ENCODE results near the gene FKBP2. TPM values are rescaled to one million over a fixed set of nuclear protein-coding genes. Genes with fewer than 3 reads are reported as not detected.

The FKBP2 gene
- polyA plus RNA-seq, 1 donor = 72.7 TPM

GRCh38 chr11:64216879-64217278, 24.0 kb upstream of the FKBP2 start:
- no peak for DNase-seq

- no peak for DNase-seq
These were observed 22.1 kb upstream of the FKBP2 start for GRCh38 chr11:64218628-64219353.

GRCh38 chr11:64219354-64219684, 21.6 kb upstream of the FKBP2 start:
- DNase-seq = no peak

GRCh38 chr11:64219755-64220154, 21.1 kb upstream of the FKBP2 start:
- no peak for DNase-seq

- no peak for DNase-seq
These were observed 20.6 kb upstream of the FKBP2 start for GRCh38 chr11:64220271-64220670.

- DNase-seq = no peak
These were observed 20.1 kb upstream of the FKBP2 start for GRCh38 chr11:64220798-64221197.

GRCh38 chr11:64222651-64223000, 18.3 kb upstream of the FKBP2 start:
- no peak for DNase-seq

- no peak for DNase-seq
These were observed 17.8 kb upstream of the FKBP2 start for GRCh38 chr11:64223001-64223651.

GRCh38 chr11:64224151-64224890, 16.6 kb upstream of the FKBP2 start:
- DNase-seq = no peak

GRCh38 chr11:64224891-64225607, 15.8 kb upstream of the FKBP2 start:
- DNase-seq = no peak

GRCh38 chr11:64225608-64226506, 15.0 kb upstream of the FKBP2 start, which contains the start of the genes NUDT22 and TRPT1:
TSS of gene NUDT22 (plus strand) at chr11:64226274. CDS start at chr11:64226653, 379 bp downstream.
TSS of gene TRPT1 (minus strand) at chr11:64226186. CDS start at chr11:64225860, 326 bp downstream.
- DNase-seq = peak; percentile 85

GRCh38 chr11:64226507-64227051, 14.3 kb upstream of the FKBP2 start:
- DNase-seq = no peak

GRCh38 chr11:64227405-64227956, 13.4 kb upstream of the FKBP2 start:
- no peak for DNase-seq

GRCh38 chr11:64229090-64229743, 11.7 kb upstream of the FKBP2 start:
- DNase-seq = no peak

- DNase-seq = no peak
These were observed 11.1 kb upstream of the FKBP2 start for GRCh38 chr11:64229744-64230170.

- DNase-seq = peak; percentile 97
These were observed 10.5 kb upstream of the FKBP2 start, which contains the start of gene DNAJC4 for GRCh38 chr11:64230171-64230984. TSS of gene DNAJC4 (plus strand) at chr11:64230548. CDS start at chr11:64230855, 307 bp downstream.

- DNase-seq = no peak
These were observed 9.9 kb upstream of the FKBP2 start for GRCh38 chr11:64230985-64231365.

- no peak for DNase-seq
These were observed 9.3 kb upstream of the FKBP2 start for GRCh38 chr11:64231546-64231945.

Measured in left kidney (tissue), 2 donors.